ENCODE data around the gene SHISAL1.

Gene SHISAL1

GRCh38 chr22:44312766-44313165 lies at the start of gene SHISAL1:
SHISAL1 (minus strand) TSS chr22:44312951; CDS start chr22:44300945, 12,006 bp downstream.
- TF ChIP-seq CTCF (IDR thresholded peaks at IDR 0.05) = no peak
- no peak for TF ChIP-seq ZFX (IDR thresholded peaks at IDR 0.05; ENCODE audit: borderline replicate concordance)
- H3K27ac ChIP-seq = no peak within 1 kb of the TSS

DNA sequence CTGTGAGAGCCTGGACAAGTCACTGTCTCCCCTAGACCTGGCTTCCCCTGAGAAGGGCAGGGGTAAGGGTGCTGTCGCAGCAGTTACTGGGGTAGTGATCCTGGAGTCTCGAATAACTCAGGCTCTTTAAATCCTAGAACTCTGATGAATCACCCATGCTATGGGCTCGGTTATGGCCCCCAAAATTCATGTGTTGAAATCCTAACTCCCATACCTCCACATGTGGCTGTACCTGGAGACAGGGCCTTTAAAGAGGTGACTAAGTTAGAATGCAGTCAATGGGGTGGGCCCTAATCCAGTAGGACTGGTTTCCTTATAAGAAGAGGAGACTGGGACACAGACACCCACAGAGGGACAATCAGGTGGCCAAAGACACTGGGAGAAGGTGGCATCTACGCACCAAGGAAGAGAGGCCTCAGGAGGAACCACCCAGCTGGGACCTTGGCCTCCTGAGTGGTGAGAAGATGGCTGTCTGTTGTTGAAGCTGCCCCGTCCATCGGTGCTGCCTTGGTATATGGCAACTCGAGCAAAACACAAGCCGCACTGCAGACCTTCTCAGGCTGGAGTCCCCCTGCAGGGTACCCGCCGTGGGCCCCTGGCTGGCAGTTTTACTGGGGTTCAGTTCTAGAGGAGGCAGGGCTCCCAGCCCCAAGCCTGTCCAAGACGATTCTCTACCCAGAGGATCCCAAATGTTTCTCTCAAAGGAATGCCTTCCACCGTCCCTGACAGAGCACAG lies 48.8 kb upstream of the SHISAL1 start:
- TF ChIP-seq CTCF (IDR thresholded peaks at IDR 0.05) (no peak), ZFX (IDR thresholded peaks at IDR 0.05; ENCODE audit: borderline replicate concordance) (no peak)

DNA sequence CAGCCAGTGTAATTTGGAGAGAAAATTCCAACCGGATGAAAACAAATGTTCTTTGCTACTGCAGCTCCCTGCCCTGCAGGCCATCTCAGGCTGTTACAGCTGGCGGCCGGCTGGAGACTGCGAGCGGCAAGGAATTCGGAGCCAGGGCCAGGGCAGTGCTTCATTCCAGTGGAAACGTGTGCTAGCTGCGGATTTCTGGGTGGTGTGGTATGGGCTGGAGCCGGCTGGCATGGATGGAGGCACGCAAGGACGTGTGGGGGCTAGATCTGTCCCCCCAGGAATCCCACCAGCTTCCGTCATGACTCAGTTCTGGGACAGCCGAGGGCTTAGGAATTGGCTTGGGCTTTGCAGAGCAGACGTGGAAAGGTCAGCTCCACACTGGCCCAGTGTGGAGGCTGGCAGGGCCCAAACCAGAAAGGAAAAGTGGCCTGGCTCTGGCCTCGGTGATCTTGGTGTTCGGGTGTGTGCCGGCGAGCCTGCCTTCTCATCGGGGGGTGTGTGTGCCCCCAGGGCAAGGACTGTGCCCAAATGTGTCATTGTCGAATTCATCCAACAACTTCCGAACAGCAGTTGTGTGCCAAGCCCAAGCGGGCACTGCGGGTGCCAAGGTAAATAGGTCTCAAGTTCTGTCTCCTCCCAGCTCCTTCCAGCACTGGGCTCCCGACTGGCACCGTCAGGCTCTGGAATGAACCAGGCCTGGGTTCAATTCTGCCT lies 48.1 kb upstream of the SHISAL1 start:
- H3K27ac ChIP-seq = no peak overlapping the region
- TF ChIP-seq ZFX (IDR thresholded peaks at IDR 0.05; ENCODE audit: borderline replicate concordance) (no peak), CTCF (IDR thresholded peaks at IDR 0.05) (no peak)

More for the DNA sequence above, 48.8 kb upstream of the SHISAL1 start:
- no peak overlapping the region for H3K27ac ChIP-seq

GRCh38 chr22:44360306-44360667 lies 47.5 kb upstream of the SHISAL1 start:
- H3K27ac ChIP-seq = no peak overlapping the region
- TF ChIP-seq CTCF (IDR thresholded peaks at IDR 0.05) (no peak), ZFX (IDR thresholded peaks at IDR 0.05; ENCODE audit: borderline replicate concordance) (no peak)

DNA sequence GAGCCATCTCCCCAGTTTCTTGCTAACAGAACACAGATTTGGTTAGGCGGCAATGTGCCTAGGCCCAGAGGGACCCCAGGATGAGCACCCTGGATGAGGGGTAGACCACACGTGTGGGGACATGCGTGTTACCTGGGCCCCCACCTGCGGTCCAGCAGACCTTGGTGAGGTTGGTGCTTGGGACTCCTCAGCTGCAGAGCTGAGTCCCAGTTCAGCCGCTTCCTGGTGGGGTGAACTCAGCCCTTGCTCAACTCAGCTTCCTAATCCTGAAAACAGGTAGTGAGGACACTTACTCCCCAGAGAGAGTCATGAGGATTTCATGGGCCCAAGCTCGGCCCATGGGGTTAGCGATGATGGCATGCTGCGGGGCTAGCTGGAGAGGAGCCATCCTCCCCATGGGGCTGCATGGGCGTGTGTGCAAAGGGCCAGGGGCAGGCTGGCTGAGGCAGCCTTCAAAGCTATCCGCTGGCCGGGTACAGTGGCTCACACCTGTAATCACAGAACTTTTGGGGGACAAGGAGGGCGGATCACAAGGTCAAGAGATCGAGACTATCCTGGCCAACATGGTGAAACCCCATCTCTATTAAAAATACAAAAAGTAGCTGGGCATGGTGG lies 46.9 kb upstream of the SHISAL1 start:
- TF ChIP-seq CTCF (IDR thresholded peaks at IDR 0.05) (no peak), ZFX (IDR thresholded peaks at IDR 0.05; ENCODE audit: borderline replicate concordance) (no peak)
- no peak overlapping the region for H3K27ac ChIP-seq

DNA sequence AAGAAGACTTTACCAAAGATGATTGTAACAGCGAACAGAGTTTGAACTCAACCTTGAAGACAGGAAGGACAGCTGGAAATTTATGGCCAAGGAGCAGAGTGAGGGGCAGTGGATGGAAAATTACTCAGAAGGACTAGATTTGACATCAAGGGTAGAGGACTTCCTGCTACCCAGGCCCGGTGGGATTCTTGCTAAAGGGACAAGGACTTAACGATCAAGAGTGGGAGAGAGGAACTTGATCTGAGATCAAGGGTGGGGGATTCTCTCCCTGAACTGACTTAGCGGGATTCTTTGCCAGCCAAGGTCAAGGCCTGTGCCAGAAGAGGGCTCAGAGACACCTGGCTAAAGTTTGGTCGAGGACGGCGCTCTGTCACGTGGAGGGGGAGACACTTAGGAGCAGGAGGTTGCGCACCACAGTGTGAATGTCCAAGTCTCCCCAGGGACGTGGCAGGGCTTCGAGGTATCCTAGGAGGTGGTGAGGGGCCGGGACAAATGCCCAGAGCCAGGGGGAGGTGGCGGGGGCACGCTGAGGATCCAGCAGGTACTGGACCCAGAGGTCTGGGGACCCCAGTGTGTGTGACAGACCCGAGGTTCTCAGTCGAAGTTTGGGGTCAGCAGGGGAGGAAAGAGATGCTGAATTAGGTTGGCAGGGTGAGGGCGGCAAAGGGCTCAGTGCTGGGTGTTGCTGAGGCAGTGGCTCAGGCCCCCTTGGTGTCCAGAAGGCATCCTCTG lies 46.1 kb upstream of the SHISAL1 start:
- TF ChIP-seq CTCF (IDR thresholded peaks at IDR 0.05) (no peak), ZFX (IDR thresholded peaks at IDR 0.05; ENCODE audit: borderline replicate concordance) (no peak)
- H3K27ac ChIP-seq = no peak overlapping the region

Measured in 22Rv1 (cell line).